GM19351 (cell line): Measurements from ENCODE around the gene THOC1.
A peak's percentile ranks its signal among the peaks of the same experiment; 100 is the strongest.
"Not testable (repeated sequence)": the region's sequence is repeated elsewhere in the genome, so short reads cannot be mapped to it uniquely, and the experiment has no call there.

Experiments used
- ATAC-seq: cut with Tn5 transposase; IDR thresholded peaks from one replicate; pipeline ENCODE4 v1.9.1; 2021; ENCODE audit warnings: mild to moderate bottlenecking, moderate library complexity; ENCODE audit not compliant: unreplicated experiment

THOC1 gene

GRCh38 chr18:267688-268552 lies at the start of gene THOC1:
THOC1 (minus strand) TSS chr18:268047; CDS start chr18:268019, 28 bp downstream.
- ATAC-seq, result peak; percentile 87

GRCh38 chr18:317618-318017 lies 49.8 kb upstream of the THOC1 start:
- no peak for ATAC-seq

GRCh38 chr18:316393-316792 lies 48.5 kb upstream of the THOC1 start:
- ATAC-seq, result no peak

GRCh38 chr18:313931-314330 lies 46.1 kb upstream of the THOC1 start:
- ATAC-seq, result no peak

GRCh38 chr18:312415-312814 lies 44.6 kb upstream of the THOC1 start:
- ATAC-seq, result no peak

GRCh38 chr18:310042-310441 lies 42.2 kb upstream of the THOC1 start:
- no peak for ATAC-seq

GRCh38 chr18:308086-308485 lies 40.2 kb upstream of the THOC1 start:
- not testable (repeated sequence) for ATAC-seq

GRCh38 chr18:306608-307255 lies 38.9 kb upstream of the THOC1 start:
- ATAC-seq, result no peak

- ATAC-seq, result no peak
These were observed 37.2 kb upstream of the THOC1 start for GRCh38 chr18:305003-305501.

- ATAC-seq, result no peak
These were observed 35.8 kb upstream of the THOC1 start for GRCh38 chr18:303607-304006.

GRCh38 chr18:303011-303410 lies 35.2 kb upstream of the THOC1 start:
- no peak for ATAC-seq

GRCh38 chr18:302097-302496 lies 34.2 kb upstream of the THOC1 start:
- no peak for ATAC-seq

GRCh38 chr18:297936-298335 lies 30.1 kb upstream of the THOC1 start:
- ATAC-seq, result no peak

- ATAC-seq, result no peak
These were observed 28.1 kb upstream of the THOC1 start for GRCh38 chr18:295756-296490.

- no peak for ATAC-seq
These were observed 26.7 kb upstream of the THOC1 start for GRCh38 chr18:294566-294965.

- ATAC-seq, result no peak
These were observed 25.7 kb upstream of the THOC1 start for GRCh38 chr18:293536-293935.

- no peak for ATAC-seq
These were observed 24.4 kb upstream of the THOC1 start for GRCh38 chr18:292271-292670.

- not testable (repeated sequence) for ATAC-seq
These were observed 22.1 kb upstream of the THOC1 start for GRCh38 chr18:289970-290369.

- no peak for ATAC-seq
These were observed 21.2 kb upstream of the THOC1 start for GRCh38 chr18:289026-289425.

- ATAC-seq, result no peak
These were observed 18.9 kb upstream of the THOC1 start for GRCh38 chr18:286515-287310.

GRCh38 chr18:285817-286216 lies 18.0 kb upstream of the THOC1 start:
- no peak for ATAC-seq
